ENCODE data around the gene RPL13A. TPM values are rescaled to one million over a fixed set of nuclear protein-coding genes. Genes with fewer than 3 reads are reported as not detected.
A peak's percentile ranks its signal among the peaks of the same experiment; 100 is the strongest.

RPL13A gene
- total and polyA plus RNA-seq, 2 of the 4 experiments (the other 2 are of a cell fraction) = 1,477 to 2,069 TPM

DNA sequence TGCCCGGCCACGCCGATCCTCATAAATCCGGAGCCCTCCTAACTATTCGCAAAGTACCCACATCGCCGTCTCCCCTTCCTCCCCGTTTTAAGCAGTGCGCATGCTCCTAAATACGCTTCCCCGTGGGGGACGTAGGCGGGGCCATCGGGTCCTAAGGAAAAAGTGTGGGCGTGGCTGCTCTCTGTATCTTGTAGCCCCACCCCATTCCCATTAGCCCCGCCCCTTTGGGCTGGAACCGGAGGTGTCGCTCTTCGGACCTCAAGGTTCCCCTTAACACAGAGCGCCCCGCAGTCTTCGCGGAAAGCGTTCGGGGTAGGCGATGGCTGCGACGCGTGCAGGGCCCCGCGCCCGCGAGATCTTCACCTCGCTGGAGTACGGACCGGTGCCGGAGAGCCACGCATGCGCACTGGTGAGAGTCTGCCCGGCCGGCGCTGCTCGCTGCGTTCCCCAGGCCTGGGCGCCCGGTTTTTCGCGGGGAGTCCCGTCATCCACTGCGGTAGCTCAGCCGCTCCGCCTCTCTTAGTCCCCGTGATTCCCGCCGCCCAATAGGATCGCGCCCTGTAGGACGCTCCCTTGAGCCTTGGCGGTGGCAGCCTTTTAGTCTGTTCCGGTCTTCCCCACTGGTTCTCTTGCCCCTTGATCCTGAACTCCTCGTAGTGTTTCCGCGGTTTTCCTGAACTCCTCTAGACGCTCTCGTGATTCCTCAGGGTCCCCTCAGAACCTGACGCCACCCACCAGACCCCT lies 34.2 kb upstream of the RPL13A start, which contains the start of gene ALDH16A1:
Gene ALDH16A1 (plus strand): TSS at position 213 of the 744 bp plus-strand sequence. CDS start 107 bp downstream, at position 320.
- H4K91ac ChIP-seq (ENCODE audit: insufficient read depth, low read depth, low read length) = peak within 1 kb of the TSS; percentile 91
- H3K79me1 ChIP-seq (ENCODE audit: low read depth in 1 of 2, low read length in 2 of 2) = peaks cover 23 to 54% of the 10 kb centered on the region in 2 experiments
- H3K4me1 ChIP-seq (ENCODE audit: control insufficient read depth, insufficient read depth, low read length) = peaks cover 2% of the 10 kb centered on the region; the same call in 1 of the 2 replicates
- DNase-seq (peak; percentile 96), ATAC-seq (ENCODE audit: low read depth) (peak; percentile 94)
- H2AK5ac ChIP-seq (ENCODE audit: low read depth, low read length) = peak within 1 kb of the TSS; percentile 97
- peak within 1 kb of the TSS; percentile 96 for H3K4ac ChIP-seq (ENCODE audit: low read depth, low read length)
- H3K36me3 ChIP-seq (ENCODE audit: control insufficient read depth, insufficient read depth, low read length) = no peaks in the 10 kb centered on the region; the same call in none of the 2 replicates
- no peaks in the 10 kb centered on the region for H3K27me3 ChIP-seq (ENCODE audit: control insufficient read depth, insufficient read depth, low read length)
- H3K9me1 ChIP-seq (ENCODE audit: insufficient read depth, low read length) = peaks cover 11% of the 10 kb centered on the region
- intact Hi-C loops (cut with micrococcal nuclease) = no loop called here
- in situ Hi-C loops (cut with MboI; ENCODE audit: low sequenced_read_pairs) = no loop called here
- peak within 1 kb of the TSS; percentile 67 for H3K18ac ChIP-seq (ENCODE audit: low read depth, low read length)
- H3K4me2 ChIP-seq (ENCODE audit: low read depth, low read length) = peak within 1 kb of the TSS; percentile 88
- H3K9me3 ChIP-seq (ENCODE audit: control insufficient read depth, insufficient read depth, low read length) = no peaks in the 10 kb centered on the region
- WGBS, 2 experiments (ENCODE audit: extremely low coverage in 2 of 2, insufficient read length in 1 of 2) = 1% methylated on average over 47 of the region's 66 CpGs; no CpG with 5 or more reads in 1 of the 2 experiments
- peak within 1 kb of the TSS; percentile 58 for H2BK20ac ChIP-seq (ENCODE audit: low read depth, low read length)
- H3K27ac ChIP-seq (ENCODE audit: insufficient read depth, low read length) = peak within 1 kb of the TSS; percentile 94
- H2BK120ac ChIP-seq (ENCODE audit: low read depth, low read length) = peak within 1 kb of the TSS; percentile 93
- dilution Hi-C loops (cut with HindIII; ENCODE audit: low sequenced_read_pairs, unreplicated experiment) = no loop called here
- H3K4me3 ChIP-seq (ENCODE audit: insufficient read depth, low read depth, low read length) = peak within 1 kb of the TSS; percentile 64
- peak within 1 kb of the TSS; percentile 93 for H3K9ac ChIP-seq (ENCODE audit: low read depth, low read length)
- H3K23ac ChIP-seq (ENCODE audit: low read depth, low read length) = peak within 1 kb of the TSS; percentile 75; the same call in 1 of the 2 replicates
- H2BK5ac ChIP-seq (ENCODE audit: low read depth, low read length, poor library complexity, severe bottlenecking) = peak within 1 kb of the TSS; percentile 90
- peak within 1 kb of the TSS; percentile 96 for H3K14ac ChIP-seq (replicated peaks; ENCODE audit: low read depth, low read length)
- H2AK9ac ChIP-seq (replicated peaks; ENCODE audit: low read depth, low read length, poor library complexity) = peak within 1 kb of the TSS; percentile 95
- peaks cover 3% of the 10 kb centered on the region; the same call in 1 of the 2 replicates for H4K20me1 ChIP-seq (ENCODE audit: insufficient read depth, low read length)
- no TSS peak for BruUV-seq (replicated peaks)
- CTCF ChIA-PET = interaction anchor here (0.9 kb wide), 1 partner anchor 21 kb away, joined by 4 read pairs; the partner anchor contains the start of gene FLT3LG
- H4K5ac ChIP-seq (ENCODE audit: low read depth, low read length) = peak within 1 kb of the TSS; percentile 96
- POLR2A ChIA-PET (ENCODE audit: unreplicated experiment) = interaction anchor here (1.0 kb wide), 1 partner anchor 59 kb away, joined by 3 read pairs; no protein-coding TSS in a partner anchor
- peak within 1 kb of the TSS; percentile 82; the same call in 1 of the 3 replicates for H2BK15ac ChIP-seq (ENCODE audit: low read depth, low read length)
- peak within 1 kb of the TSS; percentile 100 for H2AFZ ChIP-seq (replicated peaks; ENCODE audit: low read length, poor library complexity)
- peak within 1 kb of the TSS; percentile 85 for H3K56ac ChIP-seq (ENCODE audit: extremely low read depth, insufficient read depth, low read length)
- H4K8ac ChIP-seq (ENCODE audit: low read depth in 2 of 2, low read length in 2 of 2) = peak within 1 kb of the TSS; percentile 95 to 98
- TF ChIP-seq RAD21 (IDR thresholded peaks at IDR 0.05; ENCODE audit: low read length) = no peak
- peak; percentile 73 for TF ChIP-seq BHLHE40 (IDR thresholded peaks at IDR 0.05; ENCODE audit: low read depth, low read length)
- TF ChIP-seq POLR2A (IDR thresholded peaks at IDR 0.05; ENCODE audit: low read depth, low read length) = peak; percentile 97
- peak; percentile 93 for TF ChIP-seq USF2 (IDR thresholded peaks at IDR 0.05; ENCODE audit: low read depth, low read length)
- TF ChIP-seq CEBPB (IDR thresholded peaks at IDR 0.05; ENCODE audit: low read depth, low read length) = no peak
- no peak for TF ChIP-seq FOS (IDR thresholded peaks at IDR 0.05; ENCODE audit: low read depth, low read length)
- TF ChIP-seq, protein P1, sequence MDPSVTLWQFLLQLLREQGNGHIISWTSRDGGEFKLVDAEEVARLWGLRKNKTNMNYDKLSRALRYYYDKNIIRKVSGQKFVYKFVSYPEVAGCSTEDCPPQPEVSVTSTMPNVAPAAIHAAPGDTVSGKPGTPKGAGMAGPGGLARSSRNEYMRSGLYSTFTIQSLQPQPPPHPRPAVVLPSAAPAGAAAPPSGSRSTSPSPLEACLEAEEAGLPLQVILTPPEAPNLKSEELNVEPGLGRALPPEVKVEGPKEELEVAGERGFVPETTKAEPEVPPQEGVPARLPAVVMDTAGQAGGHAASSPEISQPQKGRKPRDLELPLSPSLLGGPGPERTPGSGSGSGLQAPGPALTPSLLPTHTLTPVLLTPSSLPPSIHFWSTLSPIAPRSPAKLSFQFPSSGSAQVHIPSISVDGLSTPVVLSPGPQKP (IDR thresholded peaks at IDR 0.05; ENCODE audit: borderline replicate concordance, low read depth, low read length) = no peak
- TF ChIP-seq CHD1 (IDR thresholded peaks at IDR 0.05; ENCODE audit: low read depth, low read length) = no peak
- peak; percentile 12; the same call in 1 of the 2 replicates for TF ChIP-seq MXI1 (IDR thresholded peaks at IDR 0.05; ENCODE audit: borderline replicate concordance, low read depth, low read length)
- TF ChIP-seq, protein P2, sequence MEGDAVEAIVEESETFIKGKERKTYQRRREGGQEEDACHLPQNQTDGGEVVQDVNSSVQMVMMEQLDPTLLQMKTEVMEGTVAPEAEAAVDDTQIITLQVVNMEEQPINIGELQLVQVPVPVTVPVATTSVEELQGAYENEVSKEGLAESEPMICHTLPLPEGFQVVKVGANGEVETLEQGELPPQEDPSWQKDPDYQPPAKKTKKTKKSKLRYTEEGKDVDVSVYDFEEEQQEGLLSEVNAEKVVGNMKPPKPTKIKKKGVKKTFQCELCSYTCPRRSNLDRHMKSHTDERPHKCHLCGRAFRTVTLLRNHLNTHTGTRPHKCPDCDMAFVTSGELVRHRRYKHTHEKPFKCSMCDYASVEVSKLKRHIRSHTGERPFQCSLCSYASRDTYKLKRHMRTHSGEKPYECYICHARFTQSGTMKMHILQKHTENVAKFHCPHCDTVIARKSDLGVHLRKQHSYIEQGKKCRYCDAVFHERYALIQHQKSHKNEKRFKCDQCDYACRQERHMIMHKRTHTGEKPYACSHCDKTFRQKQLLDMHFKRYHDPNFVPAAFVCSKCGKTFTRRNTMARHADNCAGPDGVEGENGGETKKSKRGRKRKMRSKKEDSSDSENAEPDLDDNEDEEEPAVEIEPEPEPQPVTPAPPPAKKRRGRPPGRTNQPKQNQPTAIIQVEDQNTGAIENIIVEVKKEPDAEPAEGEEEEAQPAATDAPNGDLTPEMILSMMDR (conservative IDR thresholded peaks at IDR 0.05; ENCODE audit: low read depth, low read length) = no peak
- TF ChIP-seq RCOR1 (IDR thresholded peaks at IDR 0.05; ENCODE audit: insufficient replicate concordance, low read length) = no peak
- no peak for TF ChIP-seq RFX5 (IDR thresholded peaks at IDR 0.05; ENCODE audit: low read depth, low read length)
- peak; percentile 9; the same call in 1 of the 2 replicates for TF ChIP-seq MAZ (IDR thresholded peaks at IDR 0.05; ENCODE audit: borderline replicate concordance, low read depth, low read length)
- no peak for TF ChIP-seq MAFK (IDR thresholded peaks at IDR 0.05; ENCODE audit: low read depth, low read length)
